Sigmoid colon (tissue), 7 donors: Measurements from ENCODE around the gene PIK3CD. TPM values are rescaled to one million over a fixed set of nuclear protein-coding genes. Genes with fewer than 3 reads are reported as not detected.

ENCODE experiments used
- DNase-seq: peaks from one replicate; pipeline ENCODE4 v3.0.0-alpha.2; 2019
- H3K27ac ChIP-seq, 4 donors: fragments of 200-600 bp; sonication (generic); one replicate each; pipeline ENCODE4 v1.5.1; 2016 to 2019; ENCODE audit warnings: mild to moderate bottlenecking in 1 of 4
- H3K27me3 ChIP-seq, 3 donors: fragments of 200-600 bp; sonication (generic); one replicate each; pipeline ENCODE4 v1.5.1; 2019; ENCODE audit warnings: mild to moderate bottlenecking in 1 of 3
- H3K36me3 ChIP-seq, 4 donors: fragments of 200-600 bp; sonication (generic); one replicate each; pipeline ENCODE4 v1.5.1; 2016 to 2019
- H3K4me1 ChIP-seq, 4 donors: fragments of 200-600 bp; sonication (generic); one replicate each; pipeline ENCODE4 v1.5.1; 2017 to 2019
- H3K4me3 ChIP-seq, 4 donors: fragments of 200-600 bp; sonication (generic); one replicate each; pipeline ENCODE4 v1.5.1; 2017 to 2019; ENCODE audit warnings: mild to moderate bottlenecking in 2 of 4, moderate library complexity in 1 of 4
- H3K9me3 ChIP-seq, 4 donors: fragments of 200-600 bp in 3 of 4; sonication (generic) in 3 of 4; one replicate each; pipeline versions ENCODE4 v1.5.1 to v1.6.1; 2013 to 2019
- CTCF ChIP-seq, 4 experiments: fragments of 450-650 bp in 3 of 4; fragments of 200-600 bp in 1 of 4; IDR thresholded peaks; one replicate each; pipeline ENCODE4 v1.5.1; 2016 to 2019; ENCODE audit warnings: antibody characterized with exemption in 4 of 4, mild to moderate bottlenecking in 3 of 4, moderate library complexity in 2 of 4
- EP300 ChIP-seq, 4 donors: sonication (generic); formaldehyde crosslinking; IDR thresholded peaks; one replicate each; pipeline ENCODE4 v1.6.1; 2017; ENCODE audit warnings: antibody characterized with exemption in 4 of 4
- POLR2A ChIP-seq, 2 donors: fragments of 450-650 bp; IDR thresholded peaks; one replicate each; pipeline ENCODE4 v1.6.1; 2016; ENCODE audit warnings: antibody characterized with exemption in 2 of 2, mild to moderate bottlenecking in 2 of 2, moderate library complexity in 2 of 2
- POLR2AphosphoS5 ChIP-seq, 4 donors: sonication (generic); formaldehyde crosslinking; IDR thresholded peaks; one replicate each; pipeline ENCODE4 v1.6.1; 2017; ENCODE audit warnings: antibody characterized with exemption in 4 of 4
- WGBS, 2 donors: extraction: QIAGEN DNeasy Blood & Tissue Kit; methylation state at CpG; one replicate each; pipeline ENCODE4 v1.1.7; 2013; 5-methylcytosine and 5-hydroxymethylcytosine counted together
- intact Hi-C: fragments of 100-400 bp; cut with DNase I; formaldehyde crosslinking; loops from one replicate; pipeline ENCODE4 v1.15.1; 2023
- polyA plus RNA-seq, 3 donors: library from polyadenylated mRNA; stranded (reverse); fragments of 200-250 nt; gene quantifications; one replicate each; pipeline ENCODE4 v1.2.3, GENCODE V29; 2013
- total RNA-seq, 4 donors: library from RNA; depleted of rRNA; stranded (reverse); fragments of >200 nt; gene quantifications; one replicate each; pipeline ENCODE4 v1.1.0, GENCODE V29; 2016
- donor health status: healthy with polysubstance abuse.
- donor health status: Bipolar disorder and iron deficiency.
- donor health status: healthy.

The PIK3CD gene
- total and polyA plus RNA-seq, 7 donors: 1.2 to 23.1 (median 8.7) TPM

- TF ChIP-seq CTCF (IDR thresholded peaks at IDR 0.05) (no peak), POLR2A (IDR thresholded peaks at IDR 0.05) (no peak), EP300 (IDR thresholded peaks at IDR 0.05) (no peak), POLR2AphosphoS5 (IDR thresholded peaks at IDR 0.05) (no peak)
- H3K27ac ChIP-seq: no peak overlapping the region
- H3K27me3 ChIP-seq: no peaks in the 10 kb centered on the region
- intact Hi-C loops: no loop called here
- H3K36me3 ChIP-seq: peaks cover 21 to 82% (median 46%) of the 10 kb centered on the region in 4 donors
- H3K4me1 ChIP-seq: no peaks in the 10 kb centered on the region
- 36 to 67% methylated on average over 25 of the region's 25 CpGs for WGBS, 2 donors
- no peak for DNase-seq
- H3K4me3 ChIP-seq: no peak overlapping the region
- H3K9me3 ChIP-seq: peaks cover 0 to 3% (median 0%) of the 10 kb centered on the region in 4 donors
These were observed 75.5 kb downstream of the PIK3CD start for GRCh38 chr1:9726905-9727595.

GRCh38 chr1:9728451-9729295, 77.1 kb downstream of the PIK3CD start:
- TF ChIP-seq POLR2AphosphoS5 (IDR thresholded peaks at IDR 0.05): no peak
- TF ChIP-seq CTCF (IDR thresholded peaks at IDR 0.05): no peak
- no peak for TF ChIP-seq EP300 (IDR thresholded peaks at IDR 0.05)
- no peak for TF ChIP-seq POLR2A (IDR thresholded peaks at IDR 0.05)
- Histone ChIP-seq H3K27ac (no peak overlapping the region), H3K9me3 (no peaks in the 10 kb centered on the region), H3K4me1 (no peaks in the 10 kb centered on the region), H3K36me3 (peaks cover 35 to 82% (median 53%) of the 10 kb centered on the region in 4 donors), H3K27me3 (no peaks in the 10 kb centered on the region), H3K4me3 (no peak overlapping the region)
- 73 to 84% methylated on average over 33 of the region's 33 CpGs for WGBS, 2 donors
- intact Hi-C loops: no loop called here
- no peak for DNase-seq

GRCh38 chr1:9729523-9729922, 78.0 kb downstream of the PIK3CD start:
- H3K4me3 ChIP-seq: no peak overlapping the region
- intact Hi-C loops: no loop called here
- no peak for DNase-seq
- H3K27me3 ChIP-seq: no peaks in the 10 kb centered on the region
- peaks cover 44 to 82% (median 60%) of the 10 kb centered on the region in 4 donors for H3K36me3 ChIP-seq
- TF ChIP-seq POLR2AphosphoS5 (IDR thresholded peaks at IDR 0.05) (no peak), EP300 (IDR thresholded peaks at IDR 0.05) (no peak), CTCF (IDR thresholded peaks at IDR 0.05) (no peak), POLR2A (IDR thresholded peaks at IDR 0.05) (no peak)
- H3K9me3 ChIP-seq: no peaks in the 10 kb centered on the region
- no peaks in the 10 kb centered on the region for H3K4me1 ChIP-seq
- 90 to 93% methylated on average over 12 of the region's 12 CpGs for WGBS, 2 donors
- no peak overlapping the region for H3K27ac ChIP-seq

GRCh38 chr1:9730096-9730901, 78.8 kb downstream of the PIK3CD start:
- peaks cover 52 to 85% (median 68%) of the 10 kb centered on the region in 4 donors for H3K36me3 ChIP-seq
- H3K4me1 ChIP-seq: no peaks in the 10 kb centered on the region
- no peak overlapping the region for H3K27ac ChIP-seq
- intact Hi-C loops: no loop called here
- no peaks in the 10 kb centered on the region for H3K27me3 ChIP-seq
- 84 to 88% methylated on average over 45 of the region's 45 CpGs for WGBS, 2 donors
- TF ChIP-seq EP300 (IDR thresholded peaks at IDR 0.05) (no peak), POLR2A (IDR thresholded peaks at IDR 0.05) (no peak), CTCF (IDR thresholded peaks at IDR 0.05) (no peak), POLR2AphosphoS5 (IDR thresholded peaks at IDR 0.05) (no peak)
- no peaks in the 10 kb centered on the region for H3K9me3 ChIP-seq
- peak; percentile 72 for DNase-seq
- H3K4me3 ChIP-seq: no peak overlapping the region
